HUDEP-2 (cell line): ENCODE results near the gene KPNA2.
A peak's percentile ranks its signal among the peaks of the same experiment; 100 is the strongest.
"Not testable (repeated sequence)": the region's sequence is repeated elsewhere in the genome, so short reads cannot be mapped to it uniquely, and the experiment has no call there.

Experiments
- DNase-seq, 76 experiments: peaks; one replicate each; lab custom pipeline; 2025; ENCODE audit not compliant: unreplicated experiment in 76 of 76; lab: John Stamatoyannopoulos, UW

The KPNA2 gene

GRCh38 chr17:68054296-68054900 lies 18.9 kb downstream of the KPNA2 start:
- DNase-seq = no peak

- peak in 20 of 76 experiments; percentile 4 to 47 (median 15) for DNase-seq
Measured at GRCh38 chr17:68057531-68057952, 22.0 kb downstream of the KPNA2 start.

GRCh38 chr17:68060336-68060735 lies 24.8 kb downstream of the KPNA2 start:
- DNase-seq = no peak

- no peak for DNase-seq
Measured at GRCh38 chr17:68061512-68062313, 26.2 kb downstream of the KPNA2 start.

- DNase-seq = not testable (repeated sequence)
Measured at GRCh38 chr17:68065366-68065765, 29.8 kb downstream of the KPNA2 start.

GRCh38 chr17:68068512-68068911 lies 33.0 kb downstream of the KPNA2 start:
- not testable (repeated sequence) for DNase-seq

GRCh38 chr17:68070582-68071444 lies 35.3 kb downstream of the KPNA2 start:
- peak in 1 of 76 experiments; percentile 3 for DNase-seq

GRCh38 chr17:68074279-68074678 lies 38.7 kb downstream of the KPNA2 start:
- DNase-seq = no peak

GRCh38 chr17:68075953-68076607 lies 40.5 kb downstream of the KPNA2 start:
- DNase-seq = not testable (repeated sequence)

- DNase-seq = not testable (repeated sequence)
Measured at GRCh38 chr17:68077498-68077897, 42.0 kb downstream of the KPNA2 start.

GRCh38 chr17:68080411-68081150 lies 45.0 kb downstream of the KPNA2 start:
- DNase-seq = no peak

- DNase-seq = not testable (repeated sequence)
Measured at GRCh38 chr17:68081305-68082265, 46.0 kb downstream of the KPNA2 start.

GRCh38 chr17:68085771-68086381 lies 50.3 kb downstream of the KPNA2 start:
- DNase-seq = no peak

- not testable (repeated sequence) for DNase-seq
Measured at GRCh38 chr17:68086666-68087065, 51.1 kb downstream of the KPNA2 start.

- DNase-seq = not testable (repeated sequence)
Measured at GRCh38 chr17:68087131-68087623, 51.6 kb downstream of the KPNA2 start.

GRCh38 chr17:68087851-68088250 lies 52.3 kb downstream of the KPNA2 start:
- DNase-seq = no peak

- peak in 50 of 76 experiments; percentile 3 to 71 (median 30) for DNase-seq
Measured at GRCh38 chr17:68089881-68090280, 54.3 kb downstream of the KPNA2 start.

GRCh38 chr17:68094481-68095078 lies 59.0 kb downstream of the KPNA2 start:
- no peak for DNase-seq
